Lower leg skin (tissue), 3 donors: ENCODE data around the gene SUPT5H.

ENCODE experiments used
- CTCF ChIP-seq, 3 donors: fragments of 450-650 bp; IDR thresholded peaks; one replicate each; pipeline ENCODE4 v1.5.1; 2016; ENCODE audit warnings: antibody characterized with exemption in 3 of 3, mild to moderate bottlenecking in 3 of 3, moderate library complexity in 2 of 3
- POLR2A ChIP-seq, 2 donors: fragments of 450-650 bp; IDR thresholded peaks; one replicate each; pipeline ENCODE4 v1.6.1; 2016 to 2017; ENCODE audit warnings: antibody characterized with exemption in 2 of 2, mild to moderate bottlenecking in 1 of 2, moderate library complexity in 1 of 2

DNA sequence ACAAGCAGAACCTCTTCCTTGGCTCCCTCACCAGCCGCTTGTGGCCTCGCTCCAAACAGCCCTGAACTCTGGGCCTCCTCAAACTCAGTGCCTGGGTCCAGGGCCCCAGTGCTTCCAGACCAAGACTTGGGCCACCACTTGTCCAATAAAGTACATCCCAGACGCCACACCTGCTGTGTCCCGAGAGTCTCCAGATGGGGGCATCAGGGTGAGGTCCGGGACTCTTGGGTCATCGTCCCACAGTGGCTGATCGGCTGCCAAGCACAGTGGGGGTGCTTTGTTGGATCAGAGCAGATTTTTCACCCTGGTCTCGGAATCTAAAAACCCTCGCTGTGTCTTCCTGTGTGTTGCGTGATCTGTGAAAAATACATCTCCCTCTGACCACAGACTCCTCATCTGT is 44.4 kb downstream of the SUPT5H start:
- no peak for TF ChIP-seq CTCF (IDR thresholded peaks at IDR 0.05)
- TF ChIP-seq POLR2A (IDR thresholded peaks at IDR 0.05), result no peak
